HCT116 (cell line): ENCODE measurements around the gene TMEM132C. TPM values are rescaled to one million over a fixed set of nuclear protein-coding genes. Genes with fewer than 3 reads are reported as not detected.

Experiments used
- ATAC-seq: fragments of 200-7000 bp; cut with Tn5 transposase; 2 replicates; pipeline ENCODE4 v1.9.1; 2020; ENCODE audit warnings: mild to moderate bottlenecking, moderate library complexity
- BruUV-seq: library from RNA; stranded (reverse); fragments of 400-500 nt; replicated peaks from 2 replicates; lab custom pipeline; 2021; lab: Mats Ljungman, UMichigan
- CTCF ChIA-PET: fragments of 300-600 bp; sonication (Branson Sonifier 250); formaldehyde crosslinking; loops from one replicate; lab custom pipeline; 2021; ENCODE audit warnings: antibody characterized with exemption; lab: Charles Lee
- POLR2A ChIA-PET: fragments of 300-600, 350-600 bp; sonication (Branson Sonifier 250); formaldehyde crosslinking; loops from one replicate; lab custom pipeline; 2021; ENCODE audit warnings: antibody characterized with exemption; lab: Charles Lee
- RAD21 ChIA-PET, 2 experiments: fragments of 300-600 bp; sonication (Branson Sonifier 250); formaldehyde crosslinking; loops; one replicate each; lab custom pipeline; 2023; ENCODE audit warnings: low total read pairs in 2 of 2; ENCODE audit not compliant: uncharacterized antibody in 2 of 2, unreplicated experiment in 2 of 2, low non-redundant PET in 1 of 2; lab: Charles Lee
- DNase-seq: peaks from one replicate; pipeline ENCODE4 v3.0.0-alpha.2; 2010; ENCODE audit warnings: low read depth, low spot score
- H2AFZ ChIP-seq: fragments of 200-600 bp; shearing (Covaris generic), sonication (generic); 2 replicates; pipeline ENCODE4 v1.6.1; 2017; ENCODE audit warnings: low read depth, mixed run types, mixed read lengths, antibody characterized with exemption, low read length; ENCODE audit not compliant: poor library complexity, severe bottlenecking
- H3K27ac ChIP-seq: 2 replicates; pipeline ENCODE4 v1.5.1; 2012; ENCODE audit warnings: low read depth, low read length
- H3K27me3 ChIP-seq: fragments of 200-600 bp; sonication (generic); 2 replicates; pipeline ENCODE4 v1.6.1; 2016; ENCODE audit warnings: mixed run types, low read length, mixed read lengths; ENCODE audit not compliant: insufficient read depth
- H3K36me3 ChIP-seq, 2 experiments: fragments of 200-500 bp in 1 of 2; fragments of 200-600 bp in 1 of 2; sonication (Bioruptor generic) in 1 of 2; sonication (generic) in 1 of 2; 2 replicates each; pipeline versions ENCODE4 v1.5.1 to v1.6.1; 2014 to 2016; ENCODE audit warnings: low read length in 2 of 2, inconsistent platforms in 1 of 2, mixed read lengths in 1 of 2, mixed run types in 1 of 2; ENCODE audit not compliant: insufficient read depth in 2 of 2, control insufficient read depth in 1 of 2
- H3K4me1 ChIP-seq, 2 experiments: fragments of 200-600 bp in 1 of 2; sonication (generic) in 1 of 2; 2 replicates each; pipeline versions ENCODE4 v1.5.1 to v1.6.1; 2012 to 2017; ENCODE audit warnings: low read length in 2 of 2, inconsistent platforms in 1 of 2, mild to moderate bottlenecking in 1 of 2, mixed read lengths in 1 of 2, mixed run types in 1 of 2, moderate library complexity in 1 of 2; ENCODE audit not compliant: insufficient read depth in 2 of 2, control insufficient read depth in 1 of 2
- H3K4me2 ChIP-seq: fragments of 200-600 bp; sonication (generic); 2 replicates; pipeline ENCODE4 v1.6.1; 2017; ENCODE audit warnings: mixed run types, low read length, mixed read lengths
- H3K4me3 ChIP-seq, 2 experiments: fragments of 200-600 bp in 1 of 2; sonication (generic) in 1 of 2; replicated peaks in 1 of 2; 2 replicates each; pipeline ENCODE4 v1.5.1; 2011 to 2016; ENCODE audit warnings: low read length in 2 of 2, control low read depth in 1 of 2, low read depth in 1 of 2, mild to moderate bottlenecking in 1 of 2, mixed read lengths in 1 of 2, mixed run types in 1 of 2
- H3K79me2 ChIP-seq: fragments of 200-600 bp; sonication (generic); 2 replicates; pipeline ENCODE4 v1.6.1; 2017; ENCODE audit warnings: mild to moderate bottlenecking, mixed run types, low read length, moderate library complexity, mixed read lengths; ENCODE audit not compliant: insufficient read depth
- H3K9ac ChIP-seq: fragments of 200-600 bp; sonication (generic); 2 replicates; pipeline ENCODE4 v1.6.1; 2016; ENCODE audit warnings: low read length, mixed read lengths
- H3K9me2 ChIP-seq: fragments of 200-600 bp; sonication (generic), shearing (Covaris generic); 2 replicates; pipeline ENCODE4 v1.6.1; 2017; ENCODE audit warnings: mixed run types, mild to moderate bottlenecking, moderate library complexity; ENCODE audit not compliant: insufficient read depth
- H3K9me3 ChIP-seq, 2 experiments: fragments of 200-500 bp in 1 of 2; fragments of 200-600 bp in 1 of 2; sonication (Bioruptor generic) in 1 of 2; sonication (generic) in 1 of 2; 2 replicates each; pipeline ENCODE4 v1.6.1; 2014 to 2017; ENCODE audit warnings: low read length in 2 of 2, mixed read lengths in 2 of 2, inconsistent platforms in 1 of 2, low read depth in 1 of 2, mild to moderate bottlenecking in 1 of 2, mixed run types in 1 of 2, moderate library complexity in 1 of 2; ENCODE audit not compliant: control insufficient read depth in 1 of 2, insufficient read depth in 1 of 2
- H4K20me1 ChIP-seq: fragments of 200-600 bp; sonication (generic), shearing (Covaris generic); 2 replicates; pipeline ENCODE4 v1.6.1; 2017; ENCODE audit warnings: mixed run types, mild to moderate bottlenecking, moderate library complexity; ENCODE audit not compliant: insufficient read depth
- ATF3 ChIP-seq: IDR thresholded peaks from 2 replicates; pipeline ENCODE4 v1.6.1; 2012
- CTCF ChIP-seq, 3 experiments: fragments of 200-600 bp in 1 of 3; sonication (generic) in 1 of 3; IDR thresholded peaks in 2 of 3; conservative IDR thresholded peaks in 1 of 3; 2 replicates each; pipeline ENCODE4 v1.5.1; 2012 to 2017; ENCODE audit warnings: low read depth in 2 of 3, low read length in 2 of 3, antibody characterized with exemption in 1 of 3, borderline replicate concordance in 1 of 3, control low read depth in 1 of 3, mild to moderate bottlenecking in 1 of 3, mixed read lengths in 1 of 3, mixed run types in 1 of 3, moderate library complexity in 1 of 3; ENCODE audit not compliant: insufficient read depth in 1 of 3
- EGR1 ChIP-seq: IDR thresholded peaks from 2 replicates; pipeline ENCODE4 v1.6.1; 2012; ENCODE audit warnings: low read depth
- EZH2 ChIP-seq: fragments of 200-600 bp; sonication (generic); IDR thresholded peaks from 2 replicates; pipeline ENCODE4 v1.6.1; 2017; ENCODE audit warnings: antibody characterized with exemption, mixed run types
- EZH2phosphoT487 ChIP-seq: fragments of 200-600 bp; IDR thresholded peaks from 2 replicates; pipeline ENCODE4 v1.6.1; 2018; ENCODE audit warnings: antibody characterized with exemption, borderline replicate concordance
- FOSL1 ChIP-seq: IDR thresholded peaks from 2 replicates; pipeline ENCODE4 v1.6.1; 2012; ENCODE audit warnings: low read depth
- MAX ChIP-seq: IDR thresholded peaks from 2 replicates; pipeline ENCODE4 v1.6.1; 2012
- POLR2A ChIP-seq: IDR thresholded peaks from 2 replicates; pipeline ENCODE4 v1.7.0; 2011; ENCODE audit warnings: borderline replicate concordance; ENCODE audit not compliant: insufficient read depth, insufficient read length; ENCODE audit errors: extremely low read depth
- RAD21 ChIP-seq: IDR thresholded peaks from 2 replicates; pipeline ENCODE4 v1.6.1; 2012; ENCODE audit warnings: low read depth, mild to moderate bottlenecking
- SRF ChIP-seq: IDR thresholded peaks from 2 replicates; pipeline ENCODE4 v1.6.1; 2012; ENCODE audit warnings: low read depth
- YY1 ChIP-seq: IDR thresholded peaks from 2 replicates; pipeline ENCODE4 v1.6.1; 2011; ENCODE audit warnings: low read length, low read depth, moderate library complexity, mild to moderate bottlenecking; ENCODE audit not compliant: insufficient replicate concordance; ENCODE audit errors: extremely low read depth
- intact Hi-C: fragments of 100-400 bp; cut with micrococcal nuclease; formaldehyde crosslinking; loops from 2 replicates; pipeline ENCODE4 v1.10.0; 2022
- total RNA-seq: library from RNA; stranded (reverse); gene quantifications from one replicate; pipeline ENCODE4 v1.2.1, GENCODE V29; 2021; ENCODE audit not compliant: unreplicated experiment

Gene TMEM132C
- total RNA-seq, 1 experiment from 2014 or later, result not detected

GRCh38 chr12:128367961-128368360, 101.0 kb downstream of the TMEM132C start (continued):
- TF ChIP-seq YY1 (no peak), MAX (no peak), EZH2 (no peak), POLR2A (no peak)

- Histone ChIP-seq H3K27ac (no peak overlapping the region), H3K9ac (no peak overlapping the region), H3K4me1 (no peaks in the 10 kb centered on the region), H3K36me3 (no peaks in the 10 kb centered on the region), H3K27me3 (no peaks in the 10 kb centered on the region), H2AFZ (no peak overlapping the region), H3K4me3 (no peak overlapping the region), H3K9me2 (no peaks in the 10 kb centered on the region), H3K4me2 (no peak overlapping the region), H4K20me1 (no peaks in the 10 kb centered on the region), H3K79me2 (no peaks in the 10 kb centered on the region), H3K9me3 (peaks cover 8 to 14% of the 10 kb centered on the region in 2 experiments; a peak in 2 of 4 replicates)
- POLR2A ChIA-PET, result no interaction called here
- ATAC-seq (no peak), DNase-seq (no peak)
- intact Hi-C loops, result no loop called here
- RAD21 ChIA-PET, result no interaction called here
- TF ChIP-seq EGR1 (no peak), EZH2phosphoT487 (no peak), ATF3 (no peak), CTCF (IDR thresholded peaks at IDR 0.05 in 2 of 3, conservative IDR thresholded peaks at IDR 0.05 in 1 of 3; ENCODE audit: borderline replicate concordance in 1 of 3, insufficient read depth in 1 of 3, low read depth in 2 of 3, low read length in 2 of 3) (no peak), SRF (no peak), RAD21 (no peak), FOSL1 (no peak)
- CTCF ChIA-PET, result no interaction called here
- BruUV-seq, result no TSS peak
Measured at GRCh38 chr12:128381541-128381940, 114.6 kb downstream of the TMEM132C start.
